H1 (cell line): ENCODE results near the gene DNER. TPM values are rescaled to one million over a fixed set of nuclear protein-coding genes. Genes with fewer than 3 reads are reported as not detected.

Experiments used
- CTCF ChIA-PET: fragments of 300-600 bp; sonication (Branson Sonifier 250); formaldehyde crosslinking; loops from one replicate; lab custom pipeline; 2021; ENCODE audit not compliant: partially characterized antibody; lab: Charles Lee
- POLR2A ChIA-PET: fragments of 300-600 bp; sonication (Branson Sonifier 250); formaldehyde crosslinking; loops from one replicate; lab custom pipeline; 2021; ENCODE audit warnings: inconsistent platforms; ENCODE audit not compliant: partially characterized antibody; lab: Charles Lee
- DNase-seq, 2 experiments: peaks; one replicate each; pipeline versions ENCODE4 v3.0.0 to v3.0.0-alpha.2; 2010 to 2022; ENCODE audit warnings: low spot score in 2 of 2, low read depth in 1 of 2, mixed read lengths in 1 of 2
- FAIRE-seq: peaks from 2 replicates; lab custom pipeline; 2011; peaks lifted over from hg19 to GRCh38; lab: Jason Lieb, UNC
- H2AFZ ChIP-seq: 2 replicates; pipeline ENCODE4 v1.8.1; 2012; ENCODE audit warnings: low read length, inconsistent platforms
- H2AK5ac ChIP-seq: 2 replicates; pipeline ENCODE4 v1.6.1; 2013; ENCODE audit warnings: low read depth, low read length
- H2BK120ac ChIP-seq: replicated peaks from 2 replicates; pipeline ENCODE3; 2013; ENCODE audit warnings: low read depth, low read length, inconsistent platforms
- H2BK12ac ChIP-seq: 2 replicates; pipeline ENCODE4 v1.6.1; 2013; ENCODE audit warnings: low read depth, low read length
- H2BK15ac ChIP-seq: 2 replicates; pipeline ENCODE4 v1.6.1; 2013; ENCODE audit warnings: low read length
- H2BK20ac ChIP-seq: 2 replicates; pipeline ENCODE4 v1.6.1; 2013; ENCODE audit warnings: low read length
- H2BK5ac ChIP-seq: 2 replicates; pipeline ENCODE4 v1.6.1; 2013; ENCODE audit warnings: low read depth, low read length
- H3K14ac ChIP-seq: 2 replicates; pipeline ENCODE4 v1.6.1; 2013; ENCODE audit warnings: inconsistent platforms; ENCODE audit not compliant: insufficient read length
- H3K18ac ChIP-seq: 2 replicates; pipeline ENCODE4 v1.6.1; 2013; ENCODE audit warnings: low read length; ENCODE audit errors: extremely low read depth
- H3K23ac ChIP-seq: 2 replicates; pipeline ENCODE4 v1.6.1; 2013; ENCODE audit warnings: inconsistent platforms; ENCODE audit not compliant: insufficient read length
- H3K23me2 ChIP-seq: 2 replicates; pipeline ENCODE4 v1.6.1; 2013; ENCODE audit warnings: low read depth, low read length
- H3K27ac ChIP-seq: 2 replicates; pipeline ENCODE4 v1.6.1; 2011; ENCODE audit warnings: low read depth, low read length, inconsistent platforms
- H3K27me3 ChIP-seq, 4 experiments: replicated peaks in 1 of 4; 1 replicate in 1 of 4; 2 replicates in 3 of 4; pipeline versions ENCODE4 v1.6.1 to v1.8.1; 2011 to 2013; ENCODE audit warnings: low read length in 3 of 4, mild to moderate bottlenecking in 3 of 4, inconsistent platforms in 2 of 4, mixed read lengths in 2 of 4, moderate library complexity in 1 of 4; ENCODE audit not compliant: control insufficient read depth in 3 of 4, insufficient read depth in 3 of 4; ENCODE audit errors: extremely low read depth in 1 of 4
- H3K36me3 ChIP-seq, 4 experiments: 2 replicates each; pipeline versions ENCODE4 v1.6.1 to v1.8.1; 2011 to 2013; ENCODE audit warnings: mild to moderate bottlenecking in 4 of 4, low read length in 3 of 4, moderate library complexity in 2 of 4, control low read depth in 1 of 4, inconsistent platforms in 1 of 4; ENCODE audit not compliant: insufficient read depth in 4 of 4, control insufficient read depth in 2 of 4
- H3K4ac ChIP-seq: replicated peaks from 2 replicates; pipeline ENCODE3; 2013; ENCODE audit warnings: low read length, low read depth, mixed read lengths, inconsistent platforms; ENCODE audit not compliant: insufficient read length
- H3K4me1 ChIP-seq, 4 experiments: replicated peaks in 1 of 4; 1 replicate in 1 of 4; 2 replicates in 3 of 4; pipeline versions ENCODE4 v1.6.1 to v1.8.1; 2011 to 2013; ENCODE audit warnings: low read length in 3 of 4, inconsistent platforms in 2 of 4, mixed read lengths in 1 of 4; ENCODE audit not compliant: insufficient read depth in 4 of 4, control insufficient read depth in 3 of 4
- H3K4me2 ChIP-seq, 2 experiments: 2 replicates each; pipeline versions ENCODE4 v1.6.1 to v1.8.1; 2011 to 2013; ENCODE audit warnings: low read depth in 2 of 2, low read length in 2 of 2, control low read depth in 1 of 2, inconsistent platforms in 1 of 2, mild to moderate bottlenecking in 1 of 2; ENCODE audit not compliant: insufficient read depth in 1 of 2
- H3K4me3 ChIP-seq, 4 experiments: fragments of 200-600, 300-600 bp in 1 of 4; sonication (generic), shearing (Covaris generic), sonication (Bioruptor Twin) in 1 of 4; 2 replicates each; pipeline versions ENCODE4 v1.5.1 to v1.8.1; 2011 to 2016; ENCODE audit warnings: low read length in 4 of 4, low read depth in 3 of 4, control low read depth in 2 of 4, inconsistent platforms in 2 of 4, mild to moderate bottlenecking in 2 of 4, mixed read lengths in 1 of 4, moderate library complexity in 1 of 4; ENCODE audit not compliant: insufficient read depth in 2 of 4; ENCODE audit errors: extremely low read depth in 1 of 4
- H3K56ac ChIP-seq: replicated peaks from 2 replicates; pipeline ENCODE3; 2013; ENCODE audit warnings: low read depth, mild to moderate bottlenecking, mixed read lengths, low read length, inconsistent platforms; ENCODE audit not compliant: insufficient read length
- H3K79me1 ChIP-seq: 2 replicates; pipeline ENCODE4 v1.6.1; 2013; ENCODE audit warnings: low read depth, low read length, control low read depth
- H3K79me2 ChIP-seq, 2 experiments: 2 replicates each; pipeline versions ENCODE4 v1.6.1 to v1.8.1; 2012 to 2013; ENCODE audit warnings: low read length in 2 of 2, mild to moderate bottlenecking in 2 of 2, inconsistent platforms in 1 of 2; ENCODE audit not compliant: insufficient read depth in 2 of 2, control insufficient read depth in 1 of 2
- H3K9ac ChIP-seq, 4 experiments: replicated peaks in 1 of 4; 1 replicate in 1 of 4; 2 replicates in 3 of 4; pipeline versions ENCODE4 v1.6.1 to v1.8.1; 2011 to 2013; ENCODE audit warnings: low read depth in 3 of 4, low read length in 3 of 4, control low read depth in 2 of 4, mild to moderate bottlenecking in 2 of 4, moderate library complexity in 2 of 4, inconsistent platforms in 1 of 4; ENCODE audit errors: extremely low read depth in 1 of 4
- H3K9me3 ChIP-seq, 2 experiments: 2 replicates each; pipeline versions ENCODE4 v1.6.1 to v1.8.1; 2012 to 2013; ENCODE audit warnings: mild to moderate bottlenecking in 2 of 2, moderate library complexity in 2 of 2, control low read depth in 1 of 2, inconsistent platforms in 1 of 2, low read depth in 1 of 2, low read length in 1 of 2, mixed read lengths in 1 of 2; ENCODE audit not compliant: insufficient read depth in 2 of 2
- H4K20me1 ChIP-seq, 2 experiments: replicated peaks in 1 of 2; 2 replicates each; pipeline versions ENCODE3 to v1.8.1; 2011 to 2013; ENCODE audit warnings: inconsistent platforms in 2 of 2, low read length in 2 of 2, mild to moderate bottlenecking in 1 of 2; ENCODE audit not compliant: insufficient read depth in 2 of 2, control insufficient read depth in 1 of 2
- H4K5ac ChIP-seq: 2 replicates; pipeline ENCODE4 v1.6.1; 2013; ENCODE audit warnings: low read length, low read depth, mixed read lengths, inconsistent platforms; ENCODE audit not compliant: insufficient read length
- H4K8ac ChIP-seq: 2 replicates; pipeline ENCODE4 v1.8.0; 2013; ENCODE audit warnings: mild to moderate bottlenecking, moderate library complexity, low read length, inconsistent platforms; ENCODE audit not compliant: insufficient read depth; ENCODE audit errors: extremely low read depth
- H4K91ac ChIP-seq: replicated peaks from 2 replicates; pipeline ENCODE3; 2013; ENCODE audit warnings: low read length, mixed read lengths, inconsistent platforms; ENCODE audit not compliant: insufficient read length
- CBX5 ChIP-seq: fragments of 300-800, 300-1000 bp; sonication (generic); IDR thresholded peaks from 2 replicates; pipeline ENCODE4 v1.7.1; 2016; ENCODE audit warnings: antibody characterized with exemption, low read length, low read depth
- EGR1 ChIP-seq: IDR thresholded peaks from 2 replicates; pipeline ENCODE4 v1.6.1; 2011; ENCODE audit warnings: low read depth, low read length, borderline replicate concordance
- EZH2 ChIP-seq: fragments of 200-600 bp; sonication (generic); IDR thresholded peaks from 2 replicates; pipeline ENCODE4 v1.7.1; 2012; ENCODE audit warnings: low read depth, mild to moderate bottlenecking, moderate library complexity, low read length, inconsistent platforms; ENCODE audit not compliant: severe bottlenecking
- HDAC2 ChIP-seq, 2 experiments: fragments of 300-600 bp in 1 of 2; sonication (generic) in 1 of 2; IDR thresholded peaks; 2 replicates each; pipeline ENCODE4 v1.6.1; 2011 to 2012; ENCODE audit warnings: low read depth in 2 of 2, low read length in 2 of 2, mild to moderate bottlenecking in 2 of 2, moderate library complexity in 2 of 2, borderline replicate concordance in 1 of 2, inconsistent platforms in 1 of 2
- HDAC6 ChIP-seq: IDR thresholded peaks from one replicate; pipeline ENCODE4 v1.7.1; 2012; ENCODE audit warnings: low read depth, mild to moderate bottlenecking, inconsistent platforms, low read length, moderate library complexity
- KDM4A ChIP-seq: IDR thresholded peaks from one replicate; pipeline ENCODE4 v1.7.1; 2012; ENCODE audit warnings: low read depth, mild to moderate bottlenecking, moderate library complexity, low read length, inconsistent platforms; ENCODE audit not compliant: severe bottlenecking
- NRF1 ChIP-seq: IDR thresholded peaks from 2 replicates; pipeline ENCODE4 v1.6.1; 2011; ENCODE audit warnings: mild to moderate bottlenecking, low read depth, low read length, improper control_type of control experiment
- PHF8 ChIP-seq: fragments of 200-600 bp; sonication (generic); conservative IDR thresholded peaks from 2 replicates; pipeline ENCODE4 v1.7.1; 2012; ENCODE audit warnings: low read depth, mild to moderate bottlenecking, inconsistent platforms, low read length, moderate library complexity
- SIX5 ChIP-seq: IDR thresholded peaks from 2 replicates; pipeline ENCODE4 v1.6.1; 2011; ENCODE audit warnings: mild to moderate bottlenecking, low read depth, low read length
- TBP ChIP-seq: IDR thresholded peaks from 2 replicates; pipeline ENCODE4 v1.6.1; 2011; ENCODE audit warnings: low read depth, low read length, improper control_type of control experiment
- WGBS, 2 experiments: shearing (Covaris generic) in 1 of 2; methylation state at CpG; one replicate each; pipeline versions ENCODE4 v1.1.6 to v1.1.7; 2013 to 2015; ENCODE audit warnings: low lambda C conversion rate in 2 of 2, mixed read lengths in 2 of 2, inconsistent platforms in 1 of 2, low coverage in 1 of 2, missing lambda C conversion rate in 1 of 2; ENCODE audit not compliant: insufficient replicate concordance in 2 of 2, insufficient coverage in 1 of 2, insufficient read length in 1 of 2; ENCODE audit errors: extremely low coverage in 1 of 2, missing lambda C conversion rate in 1 of 2; 5-methylcytosine and 5-hydroxymethylcytosine counted together
- polyA plus RNA-seq, 7 experiments: library from polyadenylated mRNA; depleted of rRNA in 3 of 7; stranded (reverse) in 5 of 7; unstranded in 2 of 7; fragments of >200 nt in 5 of 7; fragments of 200-250 nt in 2 of 7; gene quantifications; 1 replicate in 5 of 7; 2 replicates in 1 of 7; 4 replicates in 1 of 7; pipeline versions ENCODE4 v1.2.1 to v1.2.3, GENCODE V29; 2011 to 2013; ENCODE audit warnings: missing spikeins in 2 of 7, mixed read lengths in 2 of 7
- total RNA-seq: library from RNA; stranded (reverse); fragmentation: NEBNext Ultra II Directional; extraction: Animal tissue kit (Norgen Biotek cat#: 25700); gene quantifications from 2 replicates; pipeline ENCODE4 v1.2.1, GENCODE V29; 2021

DNER gene
- total and polyA plus RNA-seq, 2 of the 8 experiments (the other 6 are each of a cell fraction or from before 2014, with no cell fraction given), result 6.8 to 16.3 TPM

DNA sequence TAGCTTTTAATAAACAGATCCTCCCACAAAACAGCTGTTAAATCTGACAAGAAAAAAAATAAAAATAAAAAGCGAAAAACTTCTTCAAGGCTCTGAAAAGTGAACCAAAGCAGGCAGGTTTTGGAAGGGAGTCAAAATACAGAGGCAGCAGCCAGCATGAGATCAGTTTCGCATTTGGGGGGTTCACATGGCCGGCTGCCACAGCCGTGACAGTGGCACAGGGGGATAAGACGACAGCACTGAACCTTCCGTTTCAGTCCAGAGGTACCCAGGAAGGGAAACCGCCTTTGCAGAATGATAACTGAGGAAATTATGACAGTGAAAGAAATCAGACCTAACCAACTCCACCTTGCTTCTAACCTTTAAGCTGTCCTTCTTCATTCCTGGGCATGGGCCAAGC, 246.6 kb downstream of the DNER start:
- ChIA-PET CTCF (interaction anchor here (1.6 to 1.7 kb wide), 2 partner anchors 23 to 335 kb away, joined by 3 read pairs; no protein-coding TSS in a partner anchor), POLR2A (no interaction called here)
- no peaks in the 10 kb centered on the region for H4K20me1 ChIP-seq
- H2BK5ac ChIP-seq, result no peak overlapping the region
- no peak overlapping the region for H4K8ac ChIP-seq
- H3K4me3 ChIP-seq, result no peak overlapping the region
- H2BK120ac ChIP-seq, result no peak overlapping the region
- H3K23ac ChIP-seq, result no peak overlapping the region
- no peak overlapping the region for H2AK5ac ChIP-seq
- no peak overlapping the region for H4K5ac ChIP-seq
- no peaks in the 10 kb centered on the region for H3K27me3 ChIP-seq
- no peak overlapping the region for H2BK20ac ChIP-seq
- no peak for DNase-seq
- no peaks in the 10 kb centered on the region for H3K79me2 ChIP-seq
- no peak overlapping the region for H3K14ac ChIP-seq
- peaks cover 0 to 2% (median 0%) of the 10 kb centered on the region in 4 experiments; a peak in 1 of 7 replicates for H3K4me1 ChIP-seq
- no peak overlapping the region for H4K91ac ChIP-seq
- H3K4ac ChIP-seq, result no peak overlapping the region
- no peak overlapping the region for H3K9ac ChIP-seq
- H3K23me2 ChIP-seq, result no peaks in the 10 kb centered on the region
- no peak overlapping the region for H3K27ac ChIP-seq
- 88% methylated on average over 7 of the region's 7 CpGs; no CpG with 5 or more reads in 1 of the 2 experiments for WGBS, 2 experiments
- H3K36me3 ChIP-seq, result no peaks in the 10 kb centered on the region
- no peak overlapping the region for H2AFZ ChIP-seq
- H3K79me1 ChIP-seq, result no peaks in the 10 kb centered on the region
- H2BK12ac ChIP-seq, result no peak overlapping the region
- no peak for FAIRE-seq
- no peak overlapping the region for H2BK15ac ChIP-seq
- no peaks in the 10 kb centered on the region for H3K9me3 ChIP-seq
- H3K4me2 ChIP-seq, result no peak overlapping the region
- H3K18ac ChIP-seq, result no peak overlapping the region
- no peak overlapping the region for H3K56ac ChIP-seq
- TF ChIP-seq EGR1 (no peak), HDAC6 (no peak), HDAC2 (IDR thresholded peaks at IDR 0.05; ENCODE audit: borderline replicate concordance in 1 of 2, low read depth in 2 of 2, low read length in 2 of 2) (no peak), SIX5 (no peak), KDM4A (no peak), CBX5 (no peak), NRF1 (no peak), PHF8 (no peak), TBP (no peak), EZH2 (no peak)
